Measurements from ENCODE around the gene B3GAT2. TPM values are rescaled to one million over a fixed set of nuclear protein-coding genes. Genes with fewer than 3 reads are reported as not detected.

Gene B3GAT2
- total RNA-seq, 1 experiment from 2014 or later: 0.05 TPM

DNA sequence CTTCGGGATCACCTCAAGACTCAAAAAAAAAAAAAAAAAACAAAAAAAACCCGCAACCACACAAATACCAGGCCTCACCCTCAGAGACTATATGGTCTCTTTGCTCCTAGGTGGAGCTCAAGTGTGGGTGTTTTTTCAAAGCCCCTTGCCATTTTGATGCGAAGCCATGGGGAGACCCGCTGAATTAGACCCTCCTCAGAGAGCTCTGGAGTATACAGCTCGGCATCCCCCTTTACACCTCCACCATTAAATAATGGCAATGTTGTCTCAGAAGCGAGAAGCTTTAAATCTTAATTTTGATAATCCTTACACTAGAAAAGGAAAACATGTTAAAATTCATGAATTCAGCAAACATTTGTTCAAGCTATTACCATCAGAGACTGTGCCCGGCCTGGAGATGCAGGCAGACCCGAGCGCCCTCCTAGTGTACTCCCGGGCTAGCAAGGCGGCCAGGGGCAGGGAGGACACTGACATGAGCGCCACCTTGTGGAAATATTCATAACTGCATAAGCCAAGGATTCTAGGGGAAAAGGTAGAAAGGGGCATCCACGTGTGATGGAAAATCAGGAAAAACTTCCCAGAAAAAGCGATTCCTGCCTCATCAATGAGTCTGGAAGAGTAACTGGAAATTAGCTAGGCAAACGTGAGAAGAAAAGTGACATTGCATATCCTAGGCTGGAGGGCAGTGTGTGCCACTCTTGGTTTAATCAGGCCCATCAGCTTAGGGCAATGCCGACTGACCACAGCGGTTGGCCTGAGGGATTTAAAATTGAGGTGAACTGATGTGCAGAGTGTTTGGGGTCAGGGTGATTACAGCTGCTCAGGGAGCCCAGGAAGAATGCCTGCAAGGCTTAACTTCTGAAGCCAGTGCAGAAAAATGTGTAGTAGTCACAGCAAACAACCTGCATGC is 72.5 kb downstream of the B3GAT2 start:
- H3K27ac ChIP-seq (ENCODE audit: low read length): no peak overlapping the region
- peak; percentile 94 for ATAC-seq
- intact Hi-C loops (cut with micrococcal nuclease; ENCODE audit: unreplicated experiment): loop anchor here (1.0 kb wide), 1 partner anchor 178 kb away; no protein-coding TSS in a partner anchor
- ChIA-PET POLR2A (interaction anchor here (0.6 to 0.7 kb wide), 2 partner anchors 47 to 168 kb away, joined by 3 to 7 read pairs; no protein-coding TSS in a partner anchor), CTCF (interaction anchor here (0.6 to 1.9 kb wide), 9 partner anchors 23 to 575 kb away, joined by 3 to 20 read pairs (median 3); partner anchors contain the start of gene SDHAF4)
- H3K4me3 ChIP-seq (ENCODE audit: low read depth in 2 of 2, low read length in 2 of 2): no peak overlapping the region
- H3K36me3 ChIP-seq (ENCODE audit: control insufficient read depth, insufficient read depth, low read length): no peaks in the 10 kb centered on the region
- in situ Hi-C loops (cut with HindIII; ENCODE audit: low pct_unique_long_range_greater_than_20kb, low sequenced_read_pairs): no loop called here
- peaks cover 4% of the 10 kb centered on the region; the same call in 1 of the 2 replicates for H3K4me1 ChIP-seq (ENCODE audit: control insufficient read depth, insufficient read depth, low read length)
- BruUV-seq (replicated peaks): no TSS peak
- H3K9me3 ChIP-seq (ENCODE audit: control insufficient read depth, insufficient read depth, low read depth, low read length): no peaks in the 10 kb centered on the region
- DNase-seq (ENCODE audit: low read depth, low spot score): peak; percentile 32
- no peaks in the 10 kb centered on the region; the same call in 1 of the 2 replicates for H3K27me3 ChIP-seq (ENCODE audit: control insufficient read depth, insufficient read depth, low read length)
- TF ChIP-seq, protein P1, sequence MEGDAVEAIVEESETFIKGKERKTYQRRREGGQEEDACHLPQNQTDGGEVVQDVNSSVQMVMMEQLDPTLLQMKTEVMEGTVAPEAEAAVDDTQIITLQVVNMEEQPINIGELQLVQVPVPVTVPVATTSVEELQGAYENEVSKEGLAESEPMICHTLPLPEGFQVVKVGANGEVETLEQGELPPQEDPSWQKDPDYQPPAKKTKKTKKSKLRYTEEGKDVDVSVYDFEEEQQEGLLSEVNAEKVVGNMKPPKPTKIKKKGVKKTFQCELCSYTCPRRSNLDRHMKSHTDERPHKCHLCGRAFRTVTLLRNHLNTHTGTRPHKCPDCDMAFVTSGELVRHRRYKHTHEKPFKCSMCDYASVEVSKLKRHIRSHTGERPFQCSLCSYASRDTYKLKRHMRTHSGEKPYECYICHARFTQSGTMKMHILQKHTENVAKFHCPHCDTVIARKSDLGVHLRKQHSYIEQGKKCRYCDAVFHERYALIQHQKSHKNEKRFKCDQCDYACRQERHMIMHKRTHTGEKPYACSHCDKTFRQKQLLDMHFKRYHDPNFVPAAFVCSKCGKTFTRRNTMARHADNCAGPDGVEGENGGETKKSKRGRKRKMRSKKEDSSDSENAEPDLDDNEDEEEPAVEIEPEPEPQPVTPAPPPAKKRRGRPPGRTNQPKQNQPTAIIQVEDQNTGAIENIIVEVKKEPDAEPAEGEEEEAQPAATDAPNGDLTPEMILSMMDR (IDR thresholded peaks at IDR 0.05): peak; percentile 97
- TF ChIP-seq SIN3A (IDR thresholded peaks at IDR 0.05; ENCODE audit: borderline replicate concordance, insufficient read depth, low read depth, low read length): no peak

DNA sequence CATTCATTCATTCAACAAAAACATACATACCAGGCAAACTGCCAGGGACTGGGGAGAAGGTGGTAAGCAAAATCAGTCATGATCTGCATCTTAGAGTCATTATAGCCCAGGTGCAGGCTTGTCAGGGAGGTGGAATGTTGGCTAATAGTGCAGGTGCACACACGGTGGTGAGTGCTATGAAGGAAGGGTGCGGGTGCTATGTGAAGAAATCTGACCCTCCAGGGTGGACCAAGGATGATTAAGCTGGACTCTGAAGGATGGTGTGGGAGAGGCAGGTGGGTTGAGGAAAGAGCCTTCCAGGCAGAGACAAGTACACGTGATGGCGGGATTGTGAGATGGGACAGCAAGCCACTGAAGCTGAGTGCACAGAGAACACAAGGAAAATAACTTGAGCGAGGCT is 77.4 kb downstream of the B3GAT2 start:
- DNase-seq (ENCODE audit: low read depth, low spot score) (no peak), ATAC-seq (no peak)
- no peak overlapping the region for H3K27ac ChIP-seq (ENCODE audit: low read length)
- ChIA-PET CTCF (no interaction called here), POLR2A (no interaction called here)
- no peak overlapping the region for H3K4me3 ChIP-seq (ENCODE audit: low read depth in 2 of 2, low read length in 2 of 2)
- in situ Hi-C loops (cut with HindIII; ENCODE audit: low pct_unique_long_range_greater_than_20kb, low sequenced_read_pairs): no loop called here
- TF ChIP-seq, protein P1 (IDR thresholded peaks at IDR 0.05): no peak
- no peaks in the 10 kb centered on the region for H3K36me3 ChIP-seq (ENCODE audit: control insufficient read depth, insufficient read depth, low read length)
- intact Hi-C loops (cut with micrococcal nuclease; ENCODE audit: unreplicated experiment): no loop called here
- H3K27me3 ChIP-seq (ENCODE audit: control insufficient read depth, insufficient read depth, low read length): no peaks in the 10 kb centered on the region; the same call in 1 of the 2 replicates
- peaks cover 4% of the 10 kb centered on the region; the same call in 1 of the 2 replicates for H3K4me1 ChIP-seq (ENCODE audit: control insufficient read depth, insufficient read depth, low read length)
- no peaks in the 10 kb centered on the region for H3K9me3 ChIP-seq (ENCODE audit: control insufficient read depth, insufficient read depth, low read depth, low read length)
- BruUV-seq (replicated peaks): no TSS peak

DNA sequence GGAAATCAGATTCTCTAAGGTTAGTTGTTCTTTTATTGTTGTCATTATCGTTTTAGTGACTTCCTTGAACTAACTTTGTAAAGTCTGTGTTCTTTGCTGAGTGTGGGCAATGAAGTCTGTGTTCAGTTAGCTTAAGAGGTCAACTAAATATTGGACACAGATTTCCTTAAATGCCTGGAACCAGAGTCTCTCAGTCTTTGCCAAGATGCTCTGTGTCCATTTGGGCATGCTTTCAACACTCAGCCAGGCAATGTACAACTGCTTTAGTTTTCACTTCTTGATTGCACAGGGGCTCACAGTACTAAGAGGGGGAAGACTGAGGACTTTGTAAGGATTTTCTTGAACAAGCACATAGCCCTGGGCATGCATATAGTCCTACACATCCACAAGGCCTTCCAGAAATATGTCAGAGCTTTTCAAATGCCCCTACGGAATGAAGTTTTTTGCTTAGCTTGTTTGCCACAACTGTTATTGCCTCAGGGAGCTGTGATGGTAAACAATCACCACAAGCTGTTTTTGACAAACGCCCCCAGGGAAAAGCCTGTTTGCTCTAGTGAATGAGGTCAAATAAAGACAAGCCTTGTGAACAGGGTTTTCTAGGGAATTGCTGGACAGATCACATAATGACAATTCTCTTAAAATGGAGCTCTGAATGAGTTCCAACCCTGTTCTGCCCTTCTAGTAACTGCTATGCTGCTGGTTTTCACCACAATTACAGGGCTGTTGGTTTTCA is 82.5 kb downstream of the B3GAT2 start:
- peaks cover 18% of the 10 kb centered on the region for H3K9me3 ChIP-seq (ENCODE audit: control insufficient read depth, insufficient read depth, low read depth, low read length)
- in situ Hi-C loops (cut with HindIII; ENCODE audit: low pct_unique_long_range_greater_than_20kb, low sequenced_read_pairs) (no loop called here), intact Hi-C loops (cut with micrococcal nuclease; ENCODE audit: unreplicated experiment) (no loop called here)
- DNase-seq (ENCODE audit: low read depth, low spot score) (no peak), ATAC-seq (no peak)
- BruUV-seq (replicated peaks): no TSS peak
- ChIA-PET POLR2A (no interaction called here), CTCF (no interaction called here)
- no peaks in the 10 kb centered on the region for H3K4me1 ChIP-seq (ENCODE audit: control insufficient read depth, insufficient read depth, low read length)
- H3K27ac ChIP-seq (ENCODE audit: low read length): no peak overlapping the region
- no peaks in the 10 kb centered on the region for H3K36me3 ChIP-seq (ENCODE audit: control insufficient read depth, insufficient read depth, low read length)
- no peak for TF ChIP-seq TCF7L2 (IDR thresholded peaks at IDR 0.05; ENCODE audit: low read depth, low read length)
- TF ChIP-seq, protein P1 (IDR thresholded peaks at IDR 0.05): no peak
- no peak for TF ChIP-seq SIN3A (IDR thresholded peaks at IDR 0.05; ENCODE audit: borderline replicate concordance, insufficient read depth, low read depth, low read length)
- TF ChIP-seq POLR2AphosphoS5 (IDR thresholded peaks at IDR 0.05; ENCODE audit: low read depth, low read length): no peak
- TF ChIP-seq, protein P2, sequence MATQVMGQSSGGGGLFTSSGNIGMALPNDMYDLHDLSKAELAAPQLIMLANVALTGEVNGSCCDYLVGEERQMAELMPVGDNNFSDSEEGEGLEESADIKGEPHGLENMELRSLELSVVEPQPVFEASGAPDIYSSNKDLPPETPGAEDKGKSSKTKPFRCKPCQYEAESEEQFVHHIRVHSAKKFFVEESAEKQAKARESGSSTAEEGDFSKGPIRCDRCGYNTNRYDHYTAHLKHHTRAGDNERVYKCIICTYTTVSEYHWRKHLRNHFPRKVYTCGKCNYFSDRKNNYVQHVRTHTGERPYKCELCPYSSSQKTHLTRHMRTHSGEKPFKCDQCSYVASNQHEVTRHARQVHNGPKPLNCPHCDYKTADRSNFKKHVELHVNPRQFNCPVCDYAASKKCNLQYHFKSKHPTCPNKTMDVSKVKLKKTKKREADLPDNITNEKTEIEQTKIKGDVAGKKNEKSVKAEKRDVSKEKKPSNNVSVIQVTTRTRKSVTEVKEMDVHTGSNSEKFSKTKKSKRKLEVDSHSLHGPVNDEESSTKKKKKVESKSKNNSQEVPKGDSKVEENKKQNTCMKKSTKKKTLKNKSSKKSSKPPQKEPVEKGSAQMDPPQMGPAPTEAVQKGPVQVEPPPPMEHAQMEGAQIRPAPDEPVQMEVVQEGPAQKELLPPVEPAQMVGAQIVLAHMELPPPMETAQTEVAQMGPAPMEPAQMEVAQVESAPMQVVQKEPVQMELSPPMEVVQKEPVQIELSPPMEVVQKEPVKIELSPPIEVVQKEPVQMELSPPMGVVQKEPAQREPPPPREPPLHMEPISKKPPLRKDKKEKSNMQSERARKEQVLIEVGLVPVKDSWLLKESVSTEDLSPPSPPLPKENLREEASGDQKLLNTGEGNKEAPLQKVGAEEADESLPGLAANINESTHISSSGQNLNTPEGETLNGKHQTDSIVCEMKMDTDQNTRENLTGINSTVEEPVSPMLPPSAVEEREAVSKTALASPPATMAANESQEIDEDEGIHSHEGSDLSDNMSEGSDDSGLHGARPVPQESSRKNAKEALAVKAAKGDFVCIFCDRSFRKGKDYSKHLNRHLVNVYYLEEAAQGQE (IDR thresholded peaks at IDR 0.05; ENCODE audit: insufficient read depth in 1 of 2, low read depth in 2 of 2, low read length in 1 of 2): no peak
- no peaks in the 10 kb centered on the region; the same call in 1 of the 2 replicates for H3K27me3 ChIP-seq (ENCODE audit: control insufficient read depth, insufficient read depth, low read length)
- no peak overlapping the region for H3K4me3 ChIP-seq (ENCODE audit: low read depth in 2 of 2, low read length in 2 of 2)
